ES-I3 (cell line): ENCODE results near the gene KANSL3.
A peak's percentile ranks its signal among the peaks of the same experiment; 100 is the strongest.
"Not testable (repeated sequence)": the region's sequence is repeated elsewhere in the genome, so short reads cannot be mapped to it uniquely, and the experiment has no call there.

Experiments
- H3K36me3 ChIP-seq: 2 replicates; pipeline ENCODE4 v1.6.1; 2013; ENCODE audit warnings: mild to moderate bottlenecking, low read length, control low read depth, moderate library complexity; ENCODE audit not compliant: insufficient read depth
- H3K4me1 ChIP-seq: 2 replicates; pipeline ENCODE4 v1.6.1; 2013; ENCODE audit warnings: mild to moderate bottlenecking, control low read depth, low read length; ENCODE audit not compliant: insufficient read depth
- H3K9ac ChIP-seq: 2 replicates; pipeline ENCODE4 v1.6.1; 2013; ENCODE audit warnings: low read depth, mild to moderate bottlenecking, low read length, moderate library complexity
- H3K9me3 ChIP-seq: 2 replicates; pipeline ENCODE4 v1.6.1; 2013; ENCODE audit warnings: mild to moderate bottlenecking, low read length, moderate library complexity; ENCODE audit not compliant: control insufficient read depth, insufficient read depth

Gene KANSL3

GRCh38 chr2:96553957-96554292, 84.2 kb downstream of the KANSL3 start:
- not testable (repeated sequence) for H3K9me3 ChIP-seq, H3K9ac ChIP-seq, H3K36me3 ChIP-seq, H3K4me1 ChIP-seq

- peaks cover 3% of the 10 kb centered on the region for H3K4me1 ChIP-seq
- H3K9ac ChIP-seq, result no peak overlapping the region
- no peaks in the 10 kb centered on the region for H3K9me3 ChIP-seq
- H3K36me3 ChIP-seq, result no peaks in the 10 kb centered on the region
These were observed 84.7 kb downstream of the KANSL3 start for GRCh38 chr2:96553176-96553956.

- no peaks in the 10 kb centered on the region for H3K36me3 ChIP-seq
- no peaks in the 10 kb centered on the region for H3K9me3 ChIP-seq
- peaks cover 4% of the 10 kb centered on the region for H3K4me1 ChIP-seq
- H3K9ac ChIP-seq, result no peak overlapping the region
These were observed 85.6 kb downstream of the KANSL3 start for GRCh38 chr2:96552315-96553175.

GRCh38 chr2:96551605-96552314, 86.4 kb downstream of the KANSL3 start:
- no peak overlapping the region for H3K9ac ChIP-seq
- H3K9me3 ChIP-seq, result no peaks in the 10 kb centered on the region
- peaks cover 8% of the 10 kb centered on the region for H3K4me1 ChIP-seq
- H3K36me3 ChIP-seq, result no peaks in the 10 kb centered on the region

GRCh38 chr2:96550787-96551604, 87.1 kb downstream of the KANSL3 start:
- no peaks in the 10 kb centered on the region for H3K9me3 ChIP-seq
- H3K36me3 ChIP-seq, result no peaks in the 10 kb centered on the region
- H3K9ac ChIP-seq, result no peak overlapping the region
- H3K4me1 ChIP-seq, result peaks cover 6% of the 10 kb centered on the region; the same call in 1 of the 2 replicates

- Histone ChIP-seq H3K9ac (no peak overlapping the region), H3K4me1 (peaks cover 6% of the 10 kb centered on the region; the same call in 1 of the 2 replicates), H3K9me3 (no peaks in the 10 kb centered on the region), H3K36me3 (no peaks in the 10 kb centered on the region)
These were observed 87.9 kb downstream of the KANSL3 start for GRCh38 chr2:96549967-96550786.

- H3K4me1 ChIP-seq, result peaks cover 6% of the 10 kb centered on the region; the same call in 1 of the 2 replicates
- H3K36me3 ChIP-seq, result no peaks in the 10 kb centered on the region
- H3K9me3 ChIP-seq, result no peaks in the 10 kb centered on the region
- no peak overlapping the region for H3K9ac ChIP-seq
These were observed 88.7 kb downstream of the KANSL3 start for GRCh38 chr2:96549466-96549785.

GRCh38 chr2:96548558-96549465, 89.3 kb downstream of the KANSL3 start:
- Histone ChIP-seq H3K4me1 (peaks cover 6% of the 10 kb centered on the region; the same call in 1 of the 2 replicates), H3K9me3 (no peaks in the 10 kb centered on the region), H3K36me3 (no peaks in the 10 kb centered on the region), H3K9ac (no peak overlapping the region)

- peaks cover 6% of the 10 kb centered on the region; the same call in 1 of the 2 replicates for H3K4me1 ChIP-seq
- no peaks in the 10 kb centered on the region for H3K36me3 ChIP-seq
- H3K9ac ChIP-seq, result no peak overlapping the region
- no peaks in the 10 kb centered on the region for H3K9me3 ChIP-seq
These were observed 90.4 kb downstream of the KANSL3 start for GRCh38 chr2:96547731-96548171.

- H3K4me1 ChIP-seq, result peaks cover 6% of the 10 kb centered on the region; the same call in 1 of the 2 replicates
- no peaks in the 10 kb centered on the region for H3K36me3 ChIP-seq
- peak overlapping the region; percentile 16; the same call in 1 of the 2 replicates for H3K9ac ChIP-seq
- no peaks in the 10 kb centered on the region for H3K9me3 ChIP-seq
These were observed 90.9 kb downstream of the KANSL3 start for GRCh38 chr2:96547203-96547641.

GRCh38 chr2:96546797-96547196, 91.3 kb downstream of the KANSL3 start:
- H3K9ac ChIP-seq, result no peak overlapping the region; the same call in 1 of the 2 replicates
- H3K36me3 ChIP-seq, result no peaks in the 10 kb centered on the region
- H3K9me3 ChIP-seq, result no peaks in the 10 kb centered on the region
- H3K4me1 ChIP-seq, result peaks cover 6% of the 10 kb centered on the region; the same call in 1 of the 2 replicates

- Histone ChIP-seq H3K9ac (no peak overlapping the region), H3K9me3 (no peaks in the 10 kb centered on the region), H3K4me1 (peaks cover 6% of the 10 kb centered on the region; the same call in 1 of the 2 replicates), H3K36me3 (no peaks in the 10 kb centered on the region)
These were observed 91.8 kb downstream of the KANSL3 start for GRCh38 chr2:96546321-96546720.
